ENCODE measurements around the gene CUL2. TPM values are rescaled to one million over a fixed set of nuclear protein-coding genes. Genes with fewer than 3 reads are reported as not detected.

CUL2 gene
- total and polyA plus RNA-seq, 10 of the 15 experiments (the other 5 are each of a cell fraction or from before 2014, with no cell fraction given): 11.9 to 56.5 (median 33.2) TPM

- no peak for TF ChIP-seq CEBPZ (IDR thresholded peaks at IDR 0.05; ENCODE audit: low read depth, low read length)
- TF ChIP-seq HDGF (IDR thresholded peaks at IDR 0.05): no peak
Measured at GRCh38 chr10:35079265-35079664, 10.9 kb downstream of the CUL2 start (continued).

- Histone ChIP-seq H4K20me1 (ENCODE audit: control insufficient read depth, insufficient read depth) (no peaks in the 10 kb centered on the region; the same call in 1 of the 2 replicates), H3K27ac (ENCODE audit: control insufficient read depth, insufficient read depth) (no peak overlapping the region), H3K79me2 (ENCODE audit: control insufficient read depth, insufficient read depth, low read length) (peaks cover 4% of the 10 kb centered on the region), H3K4me2 (ENCODE audit: control insufficient read depth, insufficient read depth) (no peak overlapping the region), H3K9me3 (replicated peaks; ENCODE audit: control insufficient read depth, insufficient read depth, low read length) (no peaks in the 10 kb centered on the region), H3K4me3 (no peak overlapping the region), H3K36me3 (ENCODE audit: control insufficient read depth in 2 of 2, insufficient read depth in 2 of 2, low read length in 1 of 2) (peaks cover 0 to 10% of the 10 kb centered on the region in 2 experiments), H3K27me3 (replicated peaks in 1 of 2; ENCODE audit: control insufficient read depth in 2 of 2, insufficient read depth in 2 of 2, low read length in 1 of 2) (no peaks in the 10 kb centered on the region), H3K9ac (ENCODE audit: control insufficient read depth, insufficient read depth, low read length) (no peak overlapping the region), H2AFZ (ENCODE audit: control insufficient read depth, low read depth, low read length) (no peak overlapping the region), H3K4me1 (ENCODE audit: control insufficient read depth, insufficient read depth, low read length) (no peaks in the 10 kb centered on the region)
- BruUV-seq (replicated peaks): no TSS peak
- no peak for FAIRE-seq
- SMC1A ChIA-PET (ENCODE audit: uncharacterized antibody, unreplicated experiment): interaction anchor here (0.5 kb wide), 1 partner anchor 24 kb away, joined by 3 read pairs; no protein-coding TSS in a partner anchor
- POLR2A ChIA-PET: no interaction called here
- TF ChIP-seq ZNF622 (IDR thresholded peaks at IDR 0.05) (no peak), CHD2 (IDR thresholded peaks at IDR 0.05; ENCODE audit: borderline replicate concordance, low read depth, low read length) (no peak), FOXK2 (IDR thresholded peaks at IDR 0.05) (no peak), SREBF2 (IDR thresholded peaks at IDR 0.05; ENCODE audit: low read length) (no peak), FOS (IDR thresholded peaks at IDR 0.05; ENCODE audit: borderline replicate concordance, extremely low read depth, insufficient read length) (no peak), MYB (IDR thresholded peaks at IDR 0.05; ENCODE audit: borderline replicate concordance, low read depth, low read length) (no peak), BCL3 (IDR thresholded peaks at IDR 0.05; ENCODE audit: borderline replicate concordance, insufficient read depth, low read depth, low read length, poor library complexity, severe bottlenecking) (no peak)
- CTCF ChIA-PET: no interaction called here
- ATAC-seq: no peak
- WGBS (ENCODE audit: insufficient coverage, insufficient replicate concordance, low lambda C conversion rate, missing lambda C conversion rate): 100% methylated on average over 3 of the region's 3 CpGs
- intact Hi-C loops (cut with micrococcal nuclease; ENCODE audit: unreplicated experiment) (no loop called here), in situ Hi-C loops (cut with MboI) (no loop called here)
- RAD21 ChIA-PET (ENCODE audit: unreplicated experiment): no interaction called here
- no peak for DNase-seq (ENCODE audit: low read depth, low spot score)
Measured at GRCh38 chr10:35075228-35075627, 14.9 kb downstream of the CUL2 start.

Data from GM12878 (cell line).